T-helper 1 cell (primary cell): Measurements from ENCODE around the gene C2orf80.
"Not testable (repeated sequence)": the region's sequence is repeated elsewhere in the genome, so short reads cannot be mapped to it uniquely, and the experiment has no call there.

Experiments
- DNase-seq, 5 donors: peaks; one replicate each; pipeline ENCODE4 v3.0.0-alpha.2; 2012 to 2020
- total RNA-seq, 4 donors: gene quantifications; one replicate each; lab custom pipeline; 2026; lab: John Stamatoyannopoulos, UW

The C2orf80 gene
- 0 reads per million in 4 donors for total RNA-seq

GRCh38 chr2:208189810-208190503 is at the start of gene C2orf80:
TSS of gene C2orf80 (minus strand) at chr2:208190030. CDS start at chr2:208186986, 3,044 bp downstream.
- DNase-seq: no peak

GRCh38 chr2:208235860-208236259 is 46.0 kb upstream of the C2orf80 start:
- DNase-seq: no peak

- no peak for DNase-seq
Observed at GRCh38 chr2:208234786-208235185, 45.0 kb upstream of the C2orf80 start.

- no peak for DNase-seq
Observed at GRCh38 chr2:208228476-208228875, 38.6 kb upstream of the C2orf80 start.

GRCh38 chr2:208227581-208228232 is 37.9 kb upstream of the C2orf80 start:
- DNase-seq: no peak

- no peak for DNase-seq
Observed at GRCh38 chr2:208224802-208225201, 35.0 kb upstream of the C2orf80 start.

- DNase-seq: no peak
Observed at GRCh38 chr2:208222351-208222750, 32.5 kb upstream of the C2orf80 start.

- not testable (repeated sequence) for DNase-seq
Observed at GRCh38 chr2:208221873-208222272, 32.0 kb upstream of the C2orf80 start.

GRCh38 chr2:208210688-208211451 is 21.0 kb upstream of the C2orf80 start:
- DNase-seq: no peak

GRCh38 chr2:208208335-208209085 is 18.7 kb upstream of the C2orf80 start:
- DNase-seq: no peak

- DNase-seq: no peak
Observed at GRCh38 chr2:208207769-208208168, 17.9 kb upstream of the C2orf80 start.

GRCh38 chr2:208204166-208204565 is 14.3 kb upstream of the C2orf80 start:
- DNase-seq: no peak

- DNase-seq: no peak
Observed at GRCh38 chr2:208195531-208195930, 5.7 kb upstream of the C2orf80 start.

GRCh38 chr2:208192611-208193236 is 2.9 kb upstream of the C2orf80 start:
- no peak for DNase-seq

GRCh38 chr2:208189069-208189809 is 591 bp downstream of the C2orf80 start:
- no peak for DNase-seq

GRCh38 chr2:208186893-208187292 is 2.9 kb downstream of the C2orf80 start:
- DNase-seq: no peak

- no peak for DNase-seq
Observed at GRCh38 chr2:208186465-208186864, 3.4 kb downstream of the C2orf80 start.

- DNase-seq: no peak
Observed at GRCh38 chr2:208183972-208184705, 5.7 kb downstream of the C2orf80 start.

- no peak for DNase-seq
Observed at GRCh38 chr2:208183526-208183925, 6.3 kb downstream of the C2orf80 start.

GRCh38 chr2:208182835-208183234 is 7.0 kb downstream of the C2orf80 start:
- no peak for DNase-seq
